GM12878 (cell line): ENCODE data around the gene LYPD4. TPM values are rescaled to one million over a fixed set of nuclear protein-coding genes. Genes with fewer than 3 reads are reported as not detected.

Experiments
- BRCA1 ChIP-seq: IDR thresholded peaks from 2 replicates; pipeline ENCODE4 v1.6.1; 2011; ENCODE audit warnings: low read depth, low read length, improper control_type of control experiment
- CTCF ChIP-seq, 3 experiments: IDR thresholded peaks in 2 of 3; conservative IDR thresholded peaks in 1 of 3; 2 replicates each; pipeline ENCODE4 v1.5.1; 2011; ENCODE audit warnings: low read depth in 3 of 3, low read length in 3 of 3, mild to moderate bottlenecking in 3 of 3, control low read depth in 2 of 3, moderate library complexity in 2 of 3, inconsistent platforms in 1 of 3, mixed read lengths in 1 of 3; ENCODE audit not compliant: control insufficient read depth in 2 of 3, insufficient read depth in 1 of 3; ENCODE audit errors: extremely low read depth in 1 of 3
- DPF2 ChIP-seq: fragments of 450-650 bp; IDR thresholded peaks from 2 replicates; pipeline ENCODE4 v1.6.1; 2017; ENCODE audit warnings: mild to moderate bottlenecking
- EP300 ChIP-seq, 2 experiments: fragments of 150-350 bp in 1 of 2; IDR thresholded peaks; 2 replicates each; pipeline ENCODE4 v1.6.1; 2011 to 2012; ENCODE audit warnings: low read depth in 2 of 2, low read length in 2 of 2, borderline replicate concordance in 1 of 2, improper control_type of control experiment in 1 of 2, inconsistent platforms in 1 of 2; ENCODE audit not compliant: control insufficient read depth in 1 of 2
- ESRRA ChIP-seq: IDR thresholded peaks from 2 replicates; pipeline ENCODE4 v1.6.1; 2012; ENCODE audit warnings: mild to moderate bottlenecking, low read length, improper control_type of control experiment
- FOXM1 ChIP-seq: IDR thresholded peaks from 2 replicates; pipeline ENCODE4 v1.6.1; 2012; ENCODE audit warnings: low read depth, mild to moderate bottlenecking, inconsistent platforms, low read length, moderate library complexity
- HDAC2 ChIP-seq: fragments of 200-600 bp; sonication (generic); IDR thresholded peaks from 2 replicates; pipeline ENCODE4 v1.6.1; 2017
- KLF5 ChIP-seq: fragments of 450-650 bp; IDR thresholded peaks from 2 replicates; pipeline ENCODE4 v1.6.1; 2014; ENCODE audit warnings: mild to moderate bottlenecking; ENCODE audit not compliant: partially characterized antibody
- MEF2A ChIP-seq: IDR thresholded peaks from 2 replicates; pipeline ENCODE4 v1.6.1; 2011; ENCODE audit warnings: low read depth, mild to moderate bottlenecking, low read length, moderate library complexity; ENCODE audit not compliant: insufficient read depth
- MTA2 ChIP-seq: fragments of 450-650 bp; IDR thresholded peaks from 2 replicates; pipeline ENCODE4 v1.6.1; 2016; ENCODE audit warnings: low read depth, mild to moderate bottlenecking, moderate library complexity
- NR2F1 ChIP-seq: fragments of 450-650 bp; conservative IDR thresholded peaks from 2 replicates; pipeline ENCODE4 v1.6.1; 2017; ENCODE audit warnings: mild to moderate bottlenecking
- PKNOX1 ChIP-seq: fragments of 450-650 bp; IDR thresholded peaks from 2 replicates; pipeline ENCODE4 v1.6.1; 2016; ENCODE audit warnings: mild to moderate bottlenecking
- PML ChIP-seq: IDR thresholded peaks from 2 replicates; pipeline ENCODE4 v1.6.1; 2012; ENCODE audit warnings: low read length, inconsistent platforms
- RB1 ChIP-seq: fragments of 450-650 bp; formaldehyde crosslinking; IDR thresholded peaks from 2 replicates; pipeline ENCODE4 v1.6.1; 2017; ENCODE audit warnings: mild to moderate bottlenecking, borderline replicate concordance
- SMARCA5 ChIP-seq: fragments of 450-650 bp; IDR thresholded peaks from 2 replicates; pipeline ENCODE4 v1.6.1; 2017; ENCODE audit warnings: mild to moderate bottlenecking
- USF2 ChIP-seq: IDR thresholded peaks from 2 replicates; pipeline ENCODE4 v1.6.1; 2011; ENCODE audit warnings: low read depth, low read length, improper control_type of control experiment, borderline replicate concordance
- ZBTB11 ChIP-seq: fragments of 450-650 bp; formaldehyde crosslinking; IDR thresholded peaks from 2 replicates; pipeline ENCODE4 v1.5.0; 2022; ENCODE audit warnings: mild to moderate bottlenecking, missing genetic modification characterization
- ZBTB33 ChIP-seq: fragments of 450-650 bp; IDR thresholded peaks from 2 replicates; pipeline ENCODE4 v1.6.1; 2017; ENCODE audit warnings: mild to moderate bottlenecking
- ZNF274 ChIP-seq: IDR thresholded peaks from one replicate; pipeline ENCODE4 v1.8.0; 2011; ENCODE audit not compliant: insufficient read length, insufficient read depth
- ZNF622 ChIP-seq: fragments of 450-650 bp; IDR thresholded peaks from 2 replicates; pipeline ENCODE4 v1.6.1; 2017; ENCODE audit warnings: mild to moderate bottlenecking, inconsistent platforms
- ZSCAN29 ChIP-seq: fragments of 450-650 bp; IDR thresholded peaks from 2 replicates; pipeline ENCODE4 v1.6.1; 2017; ENCODE audit warnings: mild to moderate bottlenecking, moderate library complexity
- polyA plus RNA-seq, 11 experiments: library from polyadenylated mRNA; depleted of rRNA in 4 of 11; unstranded in 6 of 11; stranded (reverse) in 5 of 11; fragments of >200 nt; fragmentation: Nextera tagmentation in 4 of 11; fragmentation: Illumina TruSeq in 1 of 11; extraction: Ambion mirVana in 4 of 11; extraction: Trizol in 1 of 11; gene quantifications; 1 replicate in 1 of 11; 2 replicates in 10 of 11; pipeline versions ENCODE4 v1.2.1 to v1.2.3, GENCODE V29; 2011 to 2016; ENCODE audit warnings: inconsistent platforms in 2 of 11, missing spikeins in 2 of 11, low read depth in 1 of 11
- total RNA-seq, 4 experiments: library from RNA; depleted of rRNA in 3 of 4; stranded (reverse); fragments of >200 nt in 3 of 4; fragmentation: Illumina TruSeq in 1 of 4; extraction: Trizol in 1 of 4; gene quantifications; 2 replicates each; pipeline versions ENCODE4 v1.2.1 to v1.2.3, GENCODE V29; 2013 to 2021

LYPD4 gene
- total and polyA plus RNA-seq, 10 of the 15 experiments (the other 5 are each of a cell fraction or from before 2014, with no cell fraction given), result not detected

GRCh38 chr19:41886761-41887710 is 42.6 kb upstream of the LYPD4 start (continued):
- TF ChIP-seq FOXM1, result 0 out of 2 replicates have a peak, but pooled peaks have one; percentile 46
- no peak for TF ChIP-seq ZBTB33
- TF ChIP-seq MEF2A, result no peak
- TF ChIP-seq HDAC2, result no peak
- no peak for TF ChIP-seq DPF2
- no peak for TF ChIP-seq KLF5
- TF ChIP-seq BRCA1, result no peak
- peak in 1 of 2 experiments; percentile 36; a peak in 1 of 4 replicates for TF ChIP-seq EP300 (IDR thresholded peaks at IDR 0.05; ENCODE audit: borderline replicate concordance in 1 of 2, control insufficient read depth in 1 of 2, low read depth in 2 of 2, low read length in 2 of 2)
- no peak for TF ChIP-seq ZSCAN29
- TF ChIP-seq PKNOX1, result peak; percentile 64; the same call in 1 of the 2 replicates
- no peak for TF ChIP-seq RB1
- no peak for TF ChIP-seq ESRRA
- no peak for TF ChIP-seq SMARCA5
- TF ChIP-seq ZBTB11 (CRISPR knock-in tag), result no peak
- TF ChIP-seq ZNF274, result no peak
- TF ChIP-seq USF2, result no peak
- TF ChIP-seq ZNF622, result no peak
- TF ChIP-seq CTCF (IDR thresholded peaks at IDR 0.05 in 2 of 3, conservative IDR thresholded peaks at IDR 0.05 in 1 of 3; ENCODE audit: control insufficient read depth in 2 of 3, extremely low read depth in 1 of 3, insufficient read depth in 1 of 3, low read depth in 3 of 3, low read length in 3 of 3), result no peak
- no peak for TF ChIP-seq PML
- peak; percentile 50; the same call in 1 of the 2 replicates for TF ChIP-seq MTA2
- no peak for TF ChIP-seq NR2F1
